NCI-H187 (cell line): ENCODE measurements around the gene ANO9.

Experiments used
- DNase-seq, 2 experiments: peaks; one replicate each; lab custom pipeline; 2025; lab: John Stamatoyannopoulos, UW

Gene ANO9

DNA sequence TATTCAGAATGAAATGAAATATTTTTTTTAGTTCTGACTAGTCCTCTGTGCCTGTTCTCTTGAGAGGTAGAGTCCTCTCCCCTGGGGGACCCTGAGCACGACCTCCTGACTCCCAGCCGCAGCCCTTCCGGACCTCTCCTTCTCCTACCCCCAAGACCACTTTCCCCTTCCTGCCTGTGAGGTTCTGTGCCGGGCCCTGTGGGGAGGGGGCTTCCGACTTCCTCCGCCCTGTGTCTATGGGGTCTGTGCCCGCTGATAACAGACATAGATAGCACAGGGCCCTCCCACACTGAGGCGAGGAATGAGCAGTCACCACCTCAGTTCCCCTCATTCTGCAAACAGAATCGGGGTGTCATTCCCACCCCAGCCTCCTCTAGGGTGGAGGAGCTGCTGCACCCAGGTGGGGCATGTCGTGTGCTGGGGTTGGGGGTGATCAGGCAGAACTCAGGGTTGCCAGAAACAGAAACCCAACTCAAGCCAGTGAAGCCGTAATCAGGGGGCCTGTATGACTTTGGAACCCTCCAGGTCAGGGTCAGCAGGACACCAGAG lies 59.7 kb downstream of the ANO9 start:
- DNase-seq, result no peak

DNA sequence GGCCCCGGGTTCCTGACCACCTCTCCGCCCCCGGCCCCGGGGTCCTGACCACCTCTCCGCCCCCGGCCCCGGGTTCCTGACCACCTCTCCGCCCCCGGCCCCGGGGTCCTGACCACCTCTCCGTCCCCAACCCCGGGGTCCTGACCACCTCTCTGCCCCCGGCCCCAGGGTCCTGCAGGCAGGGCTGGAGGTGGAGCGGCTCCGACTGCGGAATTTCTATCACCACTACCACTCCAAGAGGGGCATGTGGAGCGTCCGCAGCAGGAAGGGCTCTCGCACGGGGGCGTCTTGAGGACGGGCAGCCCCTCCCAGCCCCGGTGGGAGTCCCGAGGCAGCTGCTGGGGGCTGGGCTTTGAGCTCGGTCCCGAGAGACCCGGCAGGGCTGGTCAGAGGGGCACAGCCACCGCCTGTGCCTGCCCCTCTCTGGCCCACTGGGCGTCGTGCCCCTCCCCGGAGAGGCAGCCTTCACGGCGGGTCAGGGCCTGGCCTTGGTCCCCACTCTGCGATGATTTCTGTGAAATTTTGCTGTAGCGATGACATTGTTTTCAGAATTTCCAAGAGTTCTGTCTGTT lies 60.2 kb downstream of the ANO9 start:
- no peak for DNase-seq

DNA sequence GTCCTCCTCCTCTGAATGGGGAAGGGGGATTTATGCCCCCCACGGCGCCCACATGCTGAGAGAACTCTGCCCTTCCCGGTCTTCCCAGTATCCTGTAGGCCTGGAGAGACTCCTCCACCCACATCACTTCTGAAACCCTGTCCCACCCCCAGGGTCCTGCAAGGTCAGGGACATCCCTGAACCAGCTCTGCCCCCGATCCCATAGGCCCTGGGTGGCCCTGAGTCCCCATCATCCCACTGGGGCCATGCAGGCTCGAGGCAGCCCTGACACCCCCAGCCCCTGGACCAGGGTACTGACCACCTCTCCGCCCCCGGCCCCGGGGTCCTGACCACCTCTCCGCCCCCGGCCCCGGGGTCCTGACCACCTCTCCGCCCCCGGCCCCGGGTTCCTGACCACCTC lies 60.8 kb downstream of the ANO9 start:
- no peak for DNase-seq

DNA sequence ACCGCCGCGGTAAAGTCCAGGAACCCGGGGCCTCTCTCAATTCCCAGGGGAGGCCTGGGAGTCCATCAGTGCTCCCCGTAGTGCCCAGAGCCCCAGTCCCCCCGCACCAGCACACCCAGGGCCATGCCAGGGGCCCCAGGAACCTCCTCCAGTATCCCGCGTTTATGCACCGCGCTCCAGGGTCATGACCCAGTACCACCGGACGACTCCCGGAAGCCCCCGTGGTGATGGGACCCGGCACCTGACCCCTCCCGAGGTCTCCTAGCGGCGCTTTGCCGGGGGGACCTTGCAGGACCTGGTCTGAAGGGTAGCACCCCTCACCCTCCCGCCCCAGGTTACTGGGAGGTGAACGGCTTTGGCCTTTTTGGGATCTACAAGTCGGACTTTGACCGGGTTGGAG lies 61.3 kb downstream of the ANO9 start:
- no peak for DNase-seq

DNA sequence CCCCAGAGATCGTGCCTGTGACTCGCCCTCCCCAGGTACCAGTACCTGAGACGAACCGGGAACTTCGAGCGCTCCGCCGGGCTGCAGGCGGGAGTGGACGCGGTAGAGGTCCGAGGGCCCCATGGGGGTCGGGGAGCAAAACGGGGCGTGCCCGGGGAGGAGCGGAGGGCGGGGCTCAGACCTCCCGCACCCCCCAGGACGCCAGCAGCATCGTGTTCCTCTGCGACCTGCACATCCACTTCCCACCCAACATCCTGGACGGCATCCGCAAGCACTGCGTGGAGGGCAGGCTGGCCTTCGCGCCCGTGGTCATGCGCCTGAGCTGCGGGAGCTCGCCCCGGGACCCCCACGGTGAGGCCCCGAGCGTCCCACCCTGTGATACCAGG lies 61.7 kb downstream of the ANO9 start:
- DNase-seq, result no peak

DNA sequence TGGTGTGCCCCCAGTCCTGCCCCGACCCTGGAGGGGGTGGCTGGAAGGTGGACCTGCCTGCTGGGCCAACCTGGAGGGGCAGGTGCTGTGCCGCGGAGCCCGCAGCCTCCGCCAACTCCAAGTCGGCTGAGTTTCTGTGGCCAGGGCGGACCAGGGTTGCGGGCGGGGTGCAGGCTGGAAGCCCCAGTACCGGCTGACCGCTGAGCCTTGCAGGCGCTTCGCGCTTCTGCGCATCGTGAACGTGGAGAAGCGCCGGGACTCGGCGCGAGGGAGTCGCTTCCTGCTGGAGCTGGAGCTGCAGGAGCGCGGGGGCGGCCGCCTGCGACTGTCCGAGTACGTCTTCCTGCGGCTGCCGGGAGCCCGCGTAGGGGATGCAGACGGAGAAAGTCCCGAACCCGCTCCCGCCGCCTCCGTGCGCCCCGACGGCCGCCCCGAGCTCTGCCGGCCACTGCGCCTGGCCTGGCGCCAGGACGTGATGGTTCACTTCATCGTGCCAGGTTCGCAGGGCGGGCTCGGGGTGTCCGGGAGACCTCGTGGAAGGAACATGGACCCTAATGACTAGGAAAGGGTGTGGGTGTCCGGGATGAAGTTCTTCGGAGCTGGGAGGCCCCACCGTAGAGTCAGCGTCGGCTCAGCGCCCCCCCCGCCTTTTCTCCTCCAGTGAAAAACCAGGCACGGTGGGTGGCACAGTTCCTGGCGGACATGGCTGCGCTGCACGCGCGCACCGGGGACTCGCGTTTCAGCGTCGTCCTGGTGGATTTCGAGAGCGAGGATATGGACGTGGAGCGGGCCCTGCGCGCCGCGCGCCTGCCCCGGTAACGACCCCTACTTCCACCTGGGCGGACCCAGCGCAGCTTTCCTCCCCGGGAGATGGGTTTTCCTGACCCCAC lies 62.4 kb downstream of the ANO9 start:
- no peak for DNase-seq

DNA sequence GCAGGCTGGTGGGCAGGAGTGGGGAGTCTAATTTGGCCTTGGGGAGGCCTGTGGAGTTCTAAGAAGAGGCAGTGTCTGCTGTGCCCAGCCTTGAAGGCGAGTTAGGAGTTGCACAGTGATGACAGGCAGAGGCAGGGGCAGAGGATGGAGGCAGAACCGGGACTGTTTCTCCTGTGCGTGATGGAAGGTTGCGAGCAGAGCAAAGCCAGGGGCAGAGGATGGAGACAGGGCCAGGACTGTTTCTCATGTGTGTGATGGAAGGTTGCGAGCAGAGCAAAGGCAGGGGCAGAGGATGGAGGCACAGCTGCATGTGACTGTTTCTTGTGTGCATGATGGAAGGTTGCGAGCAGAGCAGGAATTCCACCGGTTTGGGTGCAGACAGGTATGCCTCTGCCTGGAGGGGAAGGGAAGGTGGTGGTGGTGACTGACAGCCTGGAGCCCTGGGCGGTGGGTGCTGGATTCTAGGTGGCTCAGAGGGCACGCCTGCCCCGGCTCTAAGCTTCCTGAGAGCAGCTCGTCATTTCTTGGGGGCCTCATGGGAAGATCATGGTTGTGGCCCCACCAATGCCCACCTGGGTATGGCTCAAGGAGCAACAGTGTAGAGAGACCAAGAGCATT lies 63.8 kb downstream of the ANO9 start:
- no peak for DNase-seq

DNA sequence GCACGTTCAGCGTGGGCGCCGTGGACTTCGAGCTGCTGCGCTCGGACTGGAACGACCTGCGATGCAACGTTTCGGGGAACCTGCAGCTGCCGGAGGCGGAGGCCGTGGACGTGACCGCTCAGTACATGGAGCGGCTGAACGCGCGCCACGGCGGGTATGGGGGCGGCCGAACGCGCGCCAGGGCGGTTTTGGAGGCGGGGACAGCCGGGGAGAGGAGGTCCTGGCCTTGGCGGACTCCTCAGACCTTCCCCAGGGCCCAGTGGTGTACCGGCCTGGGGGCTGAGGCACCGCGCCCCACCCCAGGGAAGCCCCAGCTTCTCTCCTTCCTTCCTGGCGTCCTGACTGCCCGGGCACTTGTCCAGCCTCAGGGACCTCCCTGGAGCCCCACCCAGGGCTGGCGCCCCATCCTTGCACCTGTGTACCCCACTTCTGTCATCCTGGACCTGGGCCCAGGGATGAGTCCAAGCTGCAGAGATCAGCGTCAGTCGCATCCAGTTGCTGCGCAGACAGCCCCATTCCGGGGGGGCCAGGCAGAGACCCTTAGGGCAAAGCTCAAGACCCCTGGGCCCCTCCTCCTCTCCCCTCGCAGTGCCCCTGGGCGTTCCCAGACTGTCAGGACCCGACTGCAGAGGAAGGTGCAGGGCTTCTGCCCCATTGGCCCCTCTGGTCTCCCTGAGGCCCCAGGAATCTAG lies 64.5 kb downstream of the ANO9 start:
- no peak for DNase-seq

DNA sequence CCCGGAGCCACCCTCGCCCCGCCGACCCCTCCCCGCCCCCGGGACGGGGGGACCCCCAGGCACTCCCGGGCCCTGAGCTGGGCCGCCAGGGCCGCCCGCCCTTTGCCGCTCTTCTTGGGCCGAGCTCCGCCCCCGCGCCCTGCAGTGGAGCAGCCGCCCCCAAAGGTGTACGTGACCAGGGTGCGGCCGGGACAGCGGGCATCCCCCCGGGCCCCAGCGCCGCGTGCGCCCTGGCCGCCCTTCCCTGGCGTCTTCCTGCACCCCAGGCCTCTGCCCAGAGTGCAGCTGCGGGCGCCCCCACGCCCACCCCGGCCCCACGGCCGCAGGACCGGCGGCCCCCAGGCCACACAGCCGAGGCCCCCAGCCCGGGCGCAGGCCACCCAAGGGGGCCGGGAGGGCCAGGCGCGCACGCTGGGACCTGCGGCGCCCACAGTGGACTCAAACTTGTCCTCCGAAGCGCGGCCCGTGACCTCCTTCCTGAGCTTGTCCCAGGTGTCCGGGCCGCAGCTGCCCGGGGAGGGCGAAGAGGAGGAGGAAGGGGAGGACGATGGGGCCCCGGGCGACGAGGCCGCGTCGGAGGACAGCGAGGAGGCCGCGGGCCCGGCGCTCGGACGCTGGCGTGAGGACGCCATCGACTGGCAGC lies 65.2 kb downstream of the ANO9 start:
- DNase-seq, result no peak

DNA sequence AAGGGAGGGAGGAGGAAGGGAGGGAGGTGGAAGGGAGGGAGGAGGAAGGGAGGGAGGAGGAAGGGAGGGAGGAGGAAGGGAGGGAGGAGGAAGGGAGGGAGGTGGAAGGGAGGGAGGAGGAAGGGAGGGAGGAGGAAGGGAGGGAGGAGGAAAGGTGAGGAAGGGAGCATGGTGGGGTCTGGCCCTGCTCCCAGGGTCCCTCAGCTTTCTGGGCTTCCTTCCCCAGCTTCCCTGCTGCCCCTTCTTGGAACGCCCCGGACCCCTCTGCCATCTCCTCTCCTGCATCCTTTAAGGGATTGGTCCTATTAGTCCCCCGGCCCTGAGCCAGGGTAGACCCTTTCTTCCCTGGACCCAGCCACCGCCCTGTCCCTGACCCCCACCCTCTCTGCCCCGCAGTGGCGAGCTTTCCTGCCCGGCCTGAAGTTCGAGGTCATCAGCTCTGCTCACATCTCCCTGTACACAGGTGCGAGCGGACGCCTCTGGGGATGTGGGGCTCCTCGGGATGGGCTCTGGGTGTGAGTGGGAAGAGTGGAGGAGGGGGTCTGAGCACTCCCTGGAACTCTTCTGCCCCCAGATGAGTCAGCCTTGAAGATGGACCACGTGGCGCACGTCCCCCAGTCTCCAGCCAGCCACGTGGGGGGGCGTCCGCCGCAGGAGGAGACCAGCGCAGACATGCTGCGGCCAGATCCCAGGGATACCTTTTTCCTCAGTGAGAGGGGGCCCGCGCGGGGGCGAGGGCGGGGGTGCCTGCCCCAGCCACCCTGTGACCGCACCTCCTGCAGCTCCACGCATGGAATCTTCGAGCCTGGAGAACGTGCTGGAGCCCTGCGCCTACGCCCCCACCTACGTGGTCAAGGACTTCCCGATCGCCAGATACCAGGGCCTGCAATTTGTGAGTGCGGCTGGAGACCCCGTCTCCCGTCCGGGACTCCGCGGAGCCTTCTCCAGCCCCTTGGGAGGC lies 66.5 kb downstream of the ANO9 start:
- DNase-seq, result no peak

DNA sequence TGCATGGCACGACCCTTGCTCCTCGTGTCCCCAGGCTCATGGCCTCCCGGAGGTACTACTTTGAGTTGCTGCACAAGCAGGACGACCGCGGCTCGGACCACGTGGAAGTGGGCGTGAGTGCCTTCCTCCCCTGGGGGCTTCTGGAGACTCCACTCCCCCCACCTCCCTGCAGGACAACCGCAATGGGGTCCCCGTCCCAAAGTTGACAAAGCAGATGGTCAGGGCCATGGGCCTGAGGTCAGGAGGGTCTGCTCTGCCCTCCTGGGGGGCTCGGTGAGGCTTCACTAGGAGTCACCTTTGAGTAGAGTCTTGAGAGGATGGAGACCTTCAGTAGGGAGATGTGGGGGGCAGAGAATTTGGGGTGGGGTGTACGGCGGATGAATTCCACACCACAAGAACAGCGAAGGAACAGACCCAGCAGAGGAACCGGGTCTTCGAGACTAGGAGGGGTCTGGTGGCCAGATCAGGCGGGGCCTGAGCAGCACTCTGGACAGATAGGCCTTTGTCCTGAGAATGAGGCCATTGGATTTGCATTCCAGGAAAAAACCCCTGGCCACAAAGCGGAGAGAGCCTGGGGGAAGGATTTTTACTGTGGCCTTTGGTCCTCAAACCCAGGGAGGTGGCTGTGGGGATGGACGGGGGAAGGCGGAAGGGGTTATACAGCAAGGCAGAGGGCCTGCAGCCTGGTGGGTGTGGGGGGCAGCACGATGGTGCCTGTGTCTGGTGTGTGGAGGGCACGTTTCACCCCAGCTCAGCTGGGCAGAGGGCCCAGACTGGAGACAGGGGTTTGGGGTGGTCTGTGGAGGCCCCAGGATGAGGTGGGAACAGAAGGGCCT lies 67.9 kb downstream of the ANO9 start:
- DNase-seq, result no peak

DNA sequence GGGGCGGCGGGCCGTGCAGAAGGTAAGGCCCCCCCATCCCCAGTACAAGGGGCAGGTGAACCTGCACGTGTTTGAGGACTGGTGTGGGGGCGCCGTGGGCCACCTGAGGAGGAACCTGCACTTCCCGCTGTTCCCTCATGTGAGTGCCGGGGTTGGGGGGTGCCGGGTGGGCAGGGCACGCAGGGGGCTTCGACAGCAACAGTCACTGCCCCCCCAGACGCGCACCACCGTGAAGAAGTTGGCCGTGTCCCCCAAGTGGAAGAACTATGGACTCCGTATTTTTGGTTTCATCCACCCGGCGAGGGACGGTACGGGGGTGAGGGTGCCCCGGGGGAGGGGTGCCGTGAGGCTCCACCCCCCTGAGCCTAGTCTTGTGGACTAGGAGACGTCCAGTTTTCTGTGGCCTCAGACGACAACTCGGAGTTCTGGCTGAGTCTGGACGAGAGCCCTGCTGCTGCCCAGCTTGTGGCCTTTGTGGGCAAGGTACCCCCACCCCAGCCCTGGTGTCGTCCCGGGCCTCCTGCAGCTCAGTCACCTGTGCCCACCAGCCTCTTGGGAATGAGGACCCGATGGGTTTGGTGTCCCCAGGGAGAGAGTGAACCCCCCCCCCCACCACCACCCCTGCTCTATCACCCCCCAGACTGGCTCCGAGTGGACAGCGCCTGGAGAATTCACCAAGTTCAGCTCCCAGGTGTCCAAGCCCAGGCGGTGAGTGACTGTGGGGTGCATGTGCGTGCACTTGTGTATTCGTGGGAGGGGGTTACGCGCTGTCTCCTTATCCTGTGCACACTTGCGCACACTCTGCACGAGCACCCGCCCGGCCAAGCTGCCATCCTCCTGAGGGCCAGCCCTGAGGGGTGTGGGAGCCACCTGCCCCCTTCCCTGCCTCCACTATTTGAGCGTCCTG lies 68.7 kb downstream of the ANO9 start:
- DNase-seq, result no peak

DNA sequence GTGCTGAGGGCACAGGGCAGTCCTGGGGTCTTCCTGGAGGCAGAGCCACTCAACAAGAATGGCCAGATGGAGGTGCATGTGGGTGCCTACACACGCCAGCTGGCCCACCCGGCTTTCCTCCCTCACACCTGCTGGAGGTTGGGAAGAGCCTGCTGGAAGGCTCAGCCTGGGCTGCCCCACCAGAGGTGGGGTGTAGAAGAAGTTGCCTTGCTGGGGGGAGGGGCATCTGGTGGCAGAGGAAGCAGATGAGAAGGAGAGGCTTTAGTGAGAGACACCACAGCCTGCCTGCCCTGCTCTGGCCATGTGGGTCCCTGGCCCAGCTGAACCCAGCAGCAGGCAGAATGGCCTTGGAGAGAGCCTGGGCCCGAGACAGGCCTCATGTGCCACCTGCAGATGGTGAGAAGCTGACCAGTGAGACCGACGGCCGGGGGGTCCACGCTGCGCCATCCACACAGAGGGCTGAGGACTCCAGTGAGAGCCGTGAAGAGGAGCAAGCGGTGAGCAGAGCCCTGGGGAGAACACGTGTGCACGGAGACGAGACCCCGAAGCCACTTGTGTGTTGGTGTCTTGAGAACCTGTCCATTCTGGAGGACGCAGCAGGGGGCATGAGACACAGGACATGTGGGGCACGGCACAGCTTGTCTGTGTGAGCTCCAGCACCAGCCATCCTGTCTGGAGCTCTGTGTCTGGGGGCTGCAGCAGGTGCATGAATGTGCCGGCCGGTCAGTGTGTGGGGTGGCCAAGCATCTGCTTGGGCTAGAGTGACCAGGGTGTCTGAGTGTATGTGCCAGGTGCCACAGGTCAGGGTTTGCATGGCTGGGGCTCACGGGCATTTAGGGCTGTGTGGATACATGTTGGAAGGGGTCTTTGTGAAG lies 69.9 kb downstream of the ANO9 start:
- no peak for DNase-seq

DNA sequence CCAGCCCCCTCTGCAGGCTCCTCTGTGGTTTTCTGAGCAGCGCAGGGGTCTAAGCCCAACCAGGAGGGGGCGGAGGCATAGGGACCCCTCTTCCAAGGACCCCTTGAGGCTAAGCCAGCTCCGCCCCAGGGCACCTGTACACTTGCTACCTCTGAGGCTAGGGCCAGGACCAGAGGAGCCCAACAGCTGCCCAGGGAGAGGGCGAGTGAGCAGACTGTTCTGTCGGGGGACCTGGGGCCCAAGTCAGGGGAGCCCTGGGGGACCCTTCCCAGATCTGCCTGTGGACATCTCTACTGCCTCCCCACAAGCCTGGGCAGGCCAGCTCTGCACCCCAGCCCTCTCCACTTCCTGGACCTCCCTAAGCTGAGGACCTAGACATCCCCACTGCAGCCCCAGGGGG lies 70.8 kb downstream of the ANO9 start:
- DNase-seq, result no peak

DNA sequence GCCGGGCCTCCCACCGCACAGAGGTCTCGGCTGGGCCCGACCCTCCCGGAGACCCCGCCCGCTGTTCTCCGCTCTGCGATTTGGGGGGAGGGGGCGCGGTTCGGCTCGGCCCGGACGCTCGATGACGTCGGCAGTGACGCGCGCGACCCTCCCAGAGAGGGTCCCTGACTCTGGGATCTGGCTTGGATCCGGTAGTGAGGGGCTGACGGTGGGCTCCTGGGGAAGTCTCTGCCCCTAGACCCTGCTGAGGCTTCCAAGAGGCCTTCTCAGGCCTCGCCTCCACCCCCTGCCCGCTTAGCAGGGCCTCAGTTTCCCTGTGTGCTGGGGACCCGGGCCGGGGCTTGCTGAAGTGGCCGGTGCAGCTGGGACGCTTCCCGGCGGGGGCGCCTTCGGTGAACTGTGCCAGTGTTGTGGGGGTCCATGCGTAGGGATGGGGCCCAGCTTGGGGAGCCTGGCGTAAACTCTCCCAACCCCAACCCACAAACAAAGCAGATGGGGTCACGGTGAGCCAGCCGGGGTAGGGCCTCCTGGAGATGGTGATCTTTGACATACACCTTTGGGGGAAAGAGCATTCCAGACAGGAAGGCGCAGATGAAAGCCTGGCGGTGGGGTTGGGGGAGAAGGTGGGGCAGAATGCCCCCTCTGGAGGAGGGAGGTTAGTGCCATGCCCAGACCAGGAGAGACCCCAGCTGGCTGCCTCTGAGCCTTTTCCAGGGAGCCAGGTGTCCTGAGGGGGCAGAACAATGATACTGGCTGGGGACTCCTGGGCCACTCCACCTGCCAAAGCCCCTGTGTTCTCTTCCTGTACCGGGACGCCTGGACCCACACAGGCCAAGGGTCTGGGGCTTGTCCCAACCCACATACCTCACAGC lies 71.5 kb downstream of the ANO9 start:
- DNase-seq, result no peak

DNA sequence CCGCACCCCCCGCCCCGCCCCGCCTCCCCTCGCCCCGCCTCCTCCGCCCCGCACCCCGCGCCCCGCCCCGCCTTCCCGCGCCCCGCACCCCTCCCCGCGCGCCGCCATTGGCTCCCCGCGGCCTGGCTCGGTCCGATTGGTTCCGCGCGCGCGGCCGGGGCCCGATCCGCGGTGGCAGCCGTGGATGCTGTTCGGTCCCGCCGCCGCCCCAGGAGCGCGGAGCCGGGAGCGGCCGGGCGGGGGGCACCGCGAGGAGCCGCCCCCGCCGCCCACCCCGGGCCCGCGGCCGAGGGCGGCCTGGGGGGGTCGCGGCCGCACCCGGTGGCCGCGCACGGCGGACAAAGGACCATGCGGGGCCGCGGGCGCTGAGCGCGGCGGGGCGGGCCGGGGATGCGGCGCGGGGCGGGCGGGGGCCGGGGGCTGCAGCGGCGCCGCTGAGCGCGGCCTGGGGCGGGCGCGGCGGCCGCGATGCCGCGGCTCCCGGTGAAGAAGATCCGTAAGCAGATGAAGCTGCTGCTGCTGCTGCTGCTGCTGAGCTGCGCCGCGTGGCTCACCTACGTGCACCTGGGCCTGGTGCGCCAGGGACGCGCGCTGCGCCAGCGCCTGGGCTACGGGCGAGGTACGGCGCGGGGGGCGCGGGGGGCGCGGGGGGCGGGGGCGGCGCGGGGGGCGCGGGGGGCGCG lies 72.3 kb downstream of the ANO9 start, which contains the start of gene B4GALNT4:
Gene B4GALNT4 (plus strand): TSS at position 164 of the 683 bp plus-strand sequence. CDS start 305 bp downstream, at position 469.
- peak in 1 of 2 experiments; percentile 41 for DNase-seq
